ENCODE measurements around the gene ZNF267.

DNA sequence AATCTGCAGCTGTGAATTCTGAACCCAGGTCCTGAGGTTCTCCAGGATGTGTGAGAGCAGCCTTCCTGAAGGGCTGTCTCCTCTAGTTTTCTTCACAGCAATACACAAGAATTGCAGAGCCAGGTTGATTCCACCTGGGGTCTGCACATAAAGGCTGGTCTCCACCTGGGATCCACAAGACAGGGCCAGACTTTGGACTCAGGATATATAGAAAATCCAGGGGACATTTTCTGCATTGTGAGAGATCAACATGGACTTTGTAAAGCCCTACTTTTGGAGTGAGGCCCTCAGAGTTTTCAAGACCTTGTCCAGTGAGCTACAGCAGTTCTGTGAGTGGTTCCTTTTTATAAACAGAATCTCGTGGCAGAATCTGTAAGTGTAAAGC, 6.3 kb downstream of the ZNF267 start:
- TF ChIP-seq, protein P1, sequence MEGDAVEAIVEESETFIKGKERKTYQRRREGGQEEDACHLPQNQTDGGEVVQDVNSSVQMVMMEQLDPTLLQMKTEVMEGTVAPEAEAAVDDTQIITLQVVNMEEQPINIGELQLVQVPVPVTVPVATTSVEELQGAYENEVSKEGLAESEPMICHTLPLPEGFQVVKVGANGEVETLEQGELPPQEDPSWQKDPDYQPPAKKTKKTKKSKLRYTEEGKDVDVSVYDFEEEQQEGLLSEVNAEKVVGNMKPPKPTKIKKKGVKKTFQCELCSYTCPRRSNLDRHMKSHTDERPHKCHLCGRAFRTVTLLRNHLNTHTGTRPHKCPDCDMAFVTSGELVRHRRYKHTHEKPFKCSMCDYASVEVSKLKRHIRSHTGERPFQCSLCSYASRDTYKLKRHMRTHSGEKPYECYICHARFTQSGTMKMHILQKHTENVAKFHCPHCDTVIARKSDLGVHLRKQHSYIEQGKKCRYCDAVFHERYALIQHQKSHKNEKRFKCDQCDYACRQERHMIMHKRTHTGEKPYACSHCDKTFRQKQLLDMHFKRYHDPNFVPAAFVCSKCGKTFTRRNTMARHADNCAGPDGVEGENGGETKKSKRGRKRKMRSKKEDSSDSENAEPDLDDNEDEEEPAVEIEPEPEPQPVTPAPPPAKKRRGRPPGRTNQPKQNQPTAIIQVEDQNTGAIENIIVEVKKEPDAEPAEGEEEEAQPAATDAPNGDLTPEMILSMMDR (IDR thresholded peaks at IDR 0.05), result no peak
- TF ChIP-seq POLR2AphosphoS5 (IDR thresholded peaks at IDR 0.05), result no peak
